Measurements from ENCODE around the gene DLL1. TPM values are rescaled to one million over a fixed set of nuclear protein-coding genes. Genes with fewer than 3 reads are reported as not detected.
"Not testable (repeated sequence)": the region's sequence is repeated elsewhere in the genome, so short reads cannot be mapped to it uniquely, and the experiment has no call there.

DLL1 gene
- polyA plus RNA-seq, 4 donors = 9.2 to 13.7 (median 10.2) TPM

DNA sequence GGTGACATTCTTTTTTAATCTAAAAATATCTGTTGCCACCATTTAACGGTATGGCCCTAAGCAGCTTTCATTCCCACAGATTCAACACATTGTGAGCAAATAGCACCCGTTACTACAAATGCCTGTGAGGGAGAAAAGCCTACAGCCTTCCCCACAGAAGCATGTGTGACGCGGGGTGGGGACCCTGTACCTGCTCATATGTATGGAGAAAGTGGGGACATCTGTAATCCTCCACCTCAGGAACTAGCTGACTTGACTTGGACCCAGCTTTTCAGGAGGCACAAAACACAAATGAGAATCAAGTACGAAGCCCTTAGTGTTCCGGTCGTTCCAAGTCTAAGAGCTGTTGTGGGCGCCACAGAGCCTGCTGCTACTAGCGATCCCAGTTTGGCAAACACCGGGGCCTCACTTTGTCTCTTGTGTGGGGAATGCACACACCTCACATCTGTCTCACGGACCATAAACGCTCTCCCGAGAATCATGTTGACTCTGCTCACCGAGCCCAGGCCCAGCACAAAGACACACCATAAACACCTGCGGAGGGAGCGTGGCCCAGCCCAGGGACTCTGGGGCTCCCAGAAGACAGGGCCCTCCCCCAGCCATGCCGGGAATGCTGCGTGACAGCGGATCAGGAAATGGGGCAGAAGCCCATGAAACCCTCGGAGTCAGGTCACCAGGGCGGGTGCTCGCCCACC lies 21.6 kb downstream of the DLL1 start:
- no peak for DNase-seq (ENCODE audit: low read depth in 4 of 4, low spot score in 3 of 4)

DNA sequence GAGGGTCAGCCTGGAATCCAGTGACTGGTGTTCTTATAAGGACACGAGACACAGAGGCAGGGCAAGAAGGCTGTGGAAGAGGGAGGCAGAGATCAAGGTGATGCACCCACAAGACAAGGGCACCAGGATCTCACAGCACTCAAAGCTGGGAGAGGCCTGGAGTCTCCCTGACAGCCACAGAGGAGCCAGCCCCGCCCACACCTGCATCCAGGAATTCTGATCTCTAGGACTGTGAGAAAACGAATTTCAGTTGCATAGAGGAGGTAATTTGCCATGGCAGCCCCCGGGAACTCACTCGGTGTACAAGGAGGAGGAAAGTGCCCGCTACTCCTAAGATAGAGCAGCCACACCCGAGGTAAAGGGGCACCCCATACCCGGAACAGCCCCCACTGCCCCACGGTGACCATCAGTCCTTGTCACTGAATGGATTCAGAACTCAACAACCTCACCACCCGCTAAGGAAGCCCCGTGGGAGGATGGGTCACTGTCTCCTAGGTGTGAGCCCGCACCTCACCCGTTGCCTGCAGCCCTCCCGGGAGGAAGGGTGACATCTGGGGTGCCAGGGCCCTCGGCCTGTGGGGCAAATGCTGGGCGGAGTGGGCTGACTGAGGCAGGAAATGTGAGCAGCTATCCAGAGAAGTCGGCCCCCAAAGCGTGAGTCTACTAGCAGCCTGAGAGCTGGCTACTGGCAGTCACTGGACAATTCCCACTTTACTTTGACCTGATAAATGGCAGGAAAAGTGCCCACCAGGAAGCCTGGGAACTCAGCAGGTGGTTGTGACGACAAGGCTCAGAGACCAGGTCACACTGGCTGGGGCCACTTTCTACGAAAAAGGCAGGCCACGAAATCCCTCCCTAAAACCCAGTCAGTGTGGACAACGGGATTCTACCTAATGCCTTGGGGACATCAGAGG lies 22.4 kb downstream of the DLL1 start:
- no peak for DNase-seq (ENCODE audit: low read depth in 4 of 4, low spot score in 3 of 4)

- DNase-seq (ENCODE audit: low read depth in 4 of 4, low spot score in 3 of 4) = no peak
Measured at GRCh38 chr6:170267688-170268087, 23.2 kb downstream of the DLL1 start.

DNA sequence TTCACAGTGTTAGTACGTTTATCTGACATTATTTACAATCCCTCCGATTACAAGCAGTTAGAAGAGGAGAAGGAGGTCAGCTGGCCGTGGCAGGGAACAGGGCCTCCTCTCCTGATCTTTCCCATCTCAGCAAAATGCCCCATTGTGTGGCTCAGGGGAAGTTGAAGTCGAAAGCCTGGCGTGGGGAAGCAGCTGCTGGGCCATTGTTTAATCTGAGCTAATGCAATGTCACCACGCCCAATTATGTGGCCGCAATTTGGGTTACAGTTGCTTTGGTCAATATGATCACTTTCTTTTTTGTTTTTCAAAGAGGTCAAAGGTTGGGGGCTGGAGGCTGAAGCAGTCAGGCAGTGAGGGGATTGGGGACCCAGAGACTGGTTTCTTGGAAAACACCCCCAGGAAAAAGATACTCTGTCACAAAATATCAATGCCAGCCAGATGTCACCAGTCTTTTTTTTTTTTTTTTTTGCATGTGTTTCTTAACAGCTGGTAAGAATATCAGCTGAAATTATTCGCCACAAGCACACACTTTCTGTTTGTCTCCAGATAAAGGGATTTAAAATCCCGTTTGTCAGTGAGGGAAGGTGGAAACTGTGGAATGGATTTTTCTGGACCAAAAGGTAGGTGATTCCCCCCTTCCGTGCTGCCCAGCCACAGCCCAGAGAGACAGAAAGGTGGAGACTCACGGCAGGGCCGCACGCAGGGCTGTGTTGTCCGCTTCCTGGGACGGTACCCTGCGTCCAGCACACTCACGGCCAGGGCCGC lies 24.6 kb downstream of the DLL1 start:
- no peak for DNase-seq (ENCODE audit: low read depth in 4 of 4, low spot score in 3 of 4)

GRCh38 chr6:170265655-170266054 lies 25.2 kb downstream of the DLL1 start:
- DNase-seq (ENCODE audit: low read depth in 4 of 4, low spot score in 3 of 4) = no peak

DNA sequence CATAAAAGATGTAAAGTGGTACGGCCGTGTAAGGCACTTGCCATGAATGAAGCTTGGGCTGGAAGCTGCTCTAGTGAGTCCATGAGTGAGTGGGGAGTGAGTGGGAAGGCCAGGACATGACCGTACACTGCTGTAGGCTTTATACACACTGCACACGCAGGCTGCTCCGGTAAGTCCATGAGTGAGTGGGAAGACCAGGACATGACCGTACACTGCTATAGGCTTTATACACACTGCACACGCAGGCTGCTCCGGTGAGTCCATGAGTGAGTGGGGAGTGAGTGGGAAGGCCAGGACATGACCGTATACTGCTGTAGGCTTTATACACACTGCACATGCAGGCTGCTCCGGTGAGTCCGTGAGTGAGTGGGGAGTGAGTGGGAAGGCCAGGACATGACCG lies 26.2 kb downstream of the DLL1 start:
- not testable (repeated sequence) for DNase-seq (ENCODE audit: low read depth in 4 of 4, low spot score in 3 of 4)

GRCh38 chr6:170264086-170264485 lies 26.8 kb downstream of the DLL1 start:
- DNase-seq (ENCODE audit: low read depth in 4 of 4, low spot score in 3 of 4) = no peak

DNA sequence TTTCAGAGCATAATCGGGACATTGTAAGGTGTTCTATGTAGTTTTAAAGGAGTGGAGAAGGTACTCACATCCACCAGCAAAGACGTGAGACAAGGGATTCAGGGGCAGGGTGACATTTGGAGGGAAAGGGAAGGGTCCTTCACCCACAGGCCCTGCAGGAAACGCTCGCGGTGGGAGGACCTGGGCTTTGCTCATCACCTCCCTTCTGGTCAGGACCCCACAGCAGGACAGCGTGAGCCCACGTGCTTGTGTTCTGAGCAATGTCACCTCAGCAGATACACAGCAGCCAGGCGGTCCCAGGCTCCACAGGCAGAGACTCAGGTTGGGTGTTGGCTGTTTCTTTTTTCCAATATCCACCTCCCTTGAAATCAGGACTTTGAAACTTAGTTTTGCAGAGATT lies 27.5 kb downstream of the DLL1 start:
- DNase-seq (ENCODE audit: low read depth in 4 of 4, low spot score in 3 of 4) = no peak

DNA sequence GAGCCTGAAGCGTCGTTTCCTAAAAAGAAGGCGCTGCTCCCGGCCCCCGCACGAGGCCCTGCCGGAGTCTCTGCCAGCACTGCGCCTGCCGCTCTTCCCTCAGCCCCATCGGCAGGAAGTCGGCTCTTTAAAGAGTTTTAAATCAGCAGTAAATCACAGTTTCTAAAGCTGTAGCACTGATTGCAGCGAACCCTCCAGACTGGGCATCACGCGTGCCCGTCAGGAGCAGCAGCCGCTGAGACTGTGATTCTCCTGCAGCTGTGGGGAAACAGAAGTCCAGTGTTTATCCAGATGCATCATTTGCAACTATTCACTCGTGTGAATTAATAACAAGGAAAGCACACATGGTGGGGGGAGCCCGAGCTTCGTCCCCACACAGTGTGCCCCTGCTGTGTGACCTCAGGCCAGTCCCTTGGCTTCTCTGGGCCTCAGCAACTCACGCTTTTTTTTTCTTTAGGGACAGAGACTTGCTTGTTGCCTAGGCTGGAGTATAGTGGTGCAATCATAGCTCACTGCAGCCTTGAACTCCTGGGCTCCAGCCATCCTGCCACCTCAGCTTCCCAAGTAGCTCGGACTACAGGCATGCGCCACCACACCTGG lies 28.3 kb downstream of the DLL1 start:
- DNase-seq (ENCODE audit: low read depth in 4 of 4, low spot score in 3 of 4) = no peak

DNA sequence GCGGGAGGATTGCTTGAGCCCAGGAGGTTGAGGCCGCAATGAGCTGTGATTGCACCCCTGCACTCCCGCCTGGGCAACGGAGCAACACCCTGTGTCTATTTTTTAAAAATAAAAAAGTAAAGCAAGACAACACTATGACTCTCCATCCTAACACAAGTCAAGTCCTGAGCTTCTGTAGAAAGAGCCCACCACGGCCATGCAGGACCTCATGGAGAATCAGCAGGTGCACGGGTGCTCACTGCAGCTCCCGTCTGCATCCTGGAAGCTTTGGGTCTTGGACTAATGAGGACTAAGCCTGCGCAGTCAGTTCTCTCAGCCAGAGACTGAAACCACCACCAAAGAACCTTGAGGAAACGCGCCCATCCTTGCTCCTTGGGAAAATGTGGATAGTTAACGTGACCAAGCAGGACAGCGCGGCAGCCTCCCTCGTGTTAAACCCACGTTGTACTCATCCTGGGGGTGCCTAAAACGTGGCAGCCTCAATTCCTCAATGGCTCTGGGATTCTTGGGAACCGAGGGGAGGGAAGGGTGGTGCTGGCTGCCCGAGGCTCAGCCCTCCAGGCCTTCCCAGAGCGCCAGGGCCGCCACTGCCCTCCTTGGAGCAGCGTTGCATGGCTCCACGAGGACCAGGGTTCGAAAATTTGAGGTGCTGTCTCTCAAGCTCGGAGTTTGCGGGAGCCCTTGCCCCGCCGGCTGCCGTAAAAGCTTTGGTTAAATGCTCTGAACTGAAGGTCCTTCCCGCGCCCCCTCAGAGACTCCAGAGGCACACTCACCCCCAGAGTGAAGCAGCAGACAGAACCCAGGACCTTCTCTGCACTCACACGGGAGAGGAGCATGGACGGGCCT lies 29.0 kb downstream of the DLL1 start:
- no peak for DNase-seq (ENCODE audit: low read depth in 4 of 4, low spot score in 3 of 4)

DNA sequence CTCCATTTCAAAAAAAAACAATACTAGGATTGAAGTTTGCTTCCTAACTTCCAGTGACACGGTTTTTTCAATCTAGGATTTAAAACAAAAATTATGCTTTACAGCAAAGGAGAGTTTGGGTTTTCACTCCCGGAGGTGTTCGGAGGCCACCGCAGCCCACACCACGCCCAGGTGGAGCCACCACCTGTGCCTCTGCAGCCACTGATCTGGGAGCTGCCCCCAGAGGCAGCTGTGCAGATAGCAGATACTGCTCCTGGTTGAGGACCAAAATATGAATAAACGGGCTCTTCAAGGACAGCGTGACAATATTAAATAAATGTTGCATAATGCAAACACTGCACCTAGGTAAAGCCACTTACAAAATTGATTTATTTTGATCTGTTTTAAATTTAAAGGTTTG lies 30.2 kb downstream of the DLL1 start:
- no peak for DNase-seq (ENCODE audit: low read depth in 4 of 4, low spot score in 3 of 4)

- no peak for DNase-seq (ENCODE audit: low read depth in 4 of 4, low spot score in 3 of 4)
Measured at GRCh38 chr6:170259278-170259677, 31.6 kb downstream of the DLL1 start.

DNA sequence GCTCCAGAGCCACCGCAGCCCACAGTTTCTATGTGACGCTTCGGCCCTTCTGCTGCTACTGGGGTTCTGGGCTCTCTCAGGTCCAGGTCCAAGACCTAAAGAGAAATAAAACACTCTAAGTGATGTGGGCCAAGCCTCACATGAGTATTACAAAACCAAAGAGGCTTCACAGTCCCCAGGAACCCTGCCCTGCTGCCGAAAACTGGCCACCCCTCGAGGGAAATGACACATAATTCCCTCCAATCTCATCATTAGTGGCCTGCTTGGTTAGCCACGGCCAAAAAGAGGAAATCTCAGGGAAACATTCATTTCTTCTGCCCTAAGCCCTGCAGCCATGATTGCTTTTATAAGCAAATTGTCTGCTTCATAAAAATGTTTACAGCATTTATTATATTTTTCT lies 32.5 kb downstream of the DLL1 start:
- DNase-seq (ENCODE audit: low read depth in 4 of 4, low spot score in 3 of 4) = no peak

GRCh38 chr6:170257376-170257775 lies 33.5 kb downstream of the DLL1 start:
- DNase-seq (ENCODE audit: low read depth in 4 of 4, low spot score in 3 of 4) = no peak

DNA sequence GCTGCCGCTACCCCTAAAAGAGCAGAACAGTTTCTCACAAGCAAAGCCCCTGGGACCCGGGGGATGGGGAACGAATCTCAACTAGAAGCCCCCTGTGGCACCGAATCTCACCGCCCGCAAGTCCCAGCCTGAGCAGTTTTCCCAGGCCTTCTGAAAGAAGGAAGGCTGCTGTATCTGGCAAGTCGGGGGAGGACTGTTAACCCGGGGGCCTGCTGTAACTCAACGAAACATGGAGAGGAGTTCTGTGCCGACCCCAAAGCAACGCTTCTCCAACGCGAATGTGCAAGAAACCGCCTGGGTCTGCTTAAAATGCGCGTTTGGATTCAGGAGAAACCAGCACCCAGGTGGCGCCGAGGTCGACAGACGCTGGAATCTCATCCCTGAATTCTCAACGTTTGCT lies 34.2 kb downstream of the DLL1 start:
- no peak for DNase-seq (ENCODE audit: low read depth in 4 of 4, low spot score in 3 of 4)

DNA sequence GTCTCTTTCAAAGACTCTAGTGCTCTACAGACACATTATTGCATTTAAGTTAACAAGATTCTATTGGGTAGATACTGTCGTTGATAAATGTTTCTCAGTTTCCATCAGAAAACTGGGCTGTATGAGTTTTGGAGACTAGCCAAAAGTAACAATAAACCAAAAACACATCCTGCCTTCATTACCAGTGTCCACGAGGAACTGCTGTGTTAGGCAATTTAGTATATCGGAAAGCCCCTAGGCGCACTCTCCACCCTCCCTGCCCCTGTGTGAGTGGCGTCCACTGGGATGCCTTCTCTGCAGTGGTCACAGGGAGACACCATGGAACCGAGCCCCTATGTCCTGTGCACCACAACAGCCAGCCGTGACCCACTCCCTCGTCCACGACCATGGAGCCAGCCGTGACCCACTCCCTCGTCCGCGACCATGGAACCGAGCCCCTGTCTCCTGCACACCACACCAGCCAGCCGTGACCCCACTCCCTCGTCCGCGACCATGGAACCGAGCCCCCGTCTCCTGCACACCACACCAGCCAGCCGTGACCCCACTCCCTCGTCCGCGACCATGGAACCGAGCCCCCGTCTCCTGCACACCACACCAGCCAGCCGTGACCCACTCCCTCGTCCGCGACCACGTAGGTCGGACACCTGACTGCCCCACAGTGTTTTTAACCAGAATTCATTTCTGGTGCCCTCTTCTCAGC lies 35.3 kb downstream of the DLL1 start:
- no peak for DNase-seq (ENCODE audit: low read depth in 4 of 4, low spot score in 3 of 4)

DNA sequence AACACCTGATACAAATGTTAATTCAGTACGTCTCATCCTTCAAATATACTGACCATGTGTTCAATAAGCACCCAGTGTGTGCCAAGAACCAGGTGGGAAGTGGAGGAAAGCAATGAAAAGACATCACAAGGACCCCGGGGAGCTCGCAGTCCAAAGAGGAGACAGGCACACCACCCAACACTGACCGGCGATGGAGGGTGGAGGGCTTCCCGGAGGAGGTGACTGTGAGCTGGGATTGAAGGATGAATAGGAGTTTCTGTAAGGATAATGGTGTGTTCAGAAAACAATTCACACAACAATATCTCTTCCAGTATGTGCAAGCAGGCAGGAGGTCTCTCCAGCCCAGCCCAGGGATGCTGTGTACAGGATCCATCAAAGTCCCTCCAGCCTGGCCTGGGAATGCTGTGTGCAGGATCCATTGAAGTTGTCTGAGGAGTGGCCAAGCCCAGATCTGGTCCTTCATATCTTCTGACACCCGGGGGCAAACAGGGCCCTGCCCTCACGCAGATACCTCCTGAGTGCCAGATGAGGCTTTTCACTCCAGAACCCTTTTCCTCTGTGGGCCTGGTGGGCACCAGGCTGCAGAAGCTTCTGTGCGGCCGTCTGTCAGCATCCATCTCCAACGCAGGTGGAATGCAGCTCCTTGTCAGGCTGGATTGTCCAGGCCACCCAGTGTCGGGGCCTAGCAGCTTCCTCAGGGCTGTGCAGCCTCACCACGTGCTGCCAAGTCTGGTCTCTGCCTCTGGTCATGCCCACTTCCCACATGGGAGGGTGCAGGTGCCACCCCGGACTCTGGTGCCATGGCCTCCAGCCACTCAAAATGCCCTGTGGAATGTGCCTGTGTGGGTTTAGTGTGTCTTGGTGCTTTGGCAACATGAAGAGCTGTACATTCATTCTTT lies 36.3 kb downstream of the DLL1 start:
- DNase-seq (ENCODE audit: low read depth in 4 of 4, low spot score in 3 of 4) = no peak

DNA sequence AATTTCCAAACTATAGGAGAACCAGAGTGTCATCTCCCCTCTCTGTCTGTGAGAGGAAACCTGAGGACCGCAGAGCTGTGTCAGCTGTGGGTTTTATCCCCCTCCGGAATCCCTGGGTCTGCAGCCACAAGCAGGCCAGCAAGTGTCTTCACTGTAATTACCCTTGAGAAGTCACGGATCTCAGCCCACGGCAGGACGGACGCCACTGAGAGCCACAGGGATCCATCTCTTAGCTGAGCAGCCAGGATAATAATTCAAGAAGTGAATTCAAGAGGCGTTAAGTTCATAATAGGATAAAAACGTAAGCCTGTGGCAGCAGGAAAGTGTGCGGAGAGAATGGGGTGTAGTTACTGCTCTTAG lies 37.0 kb downstream of the DLL1 start:
- no peak for DNase-seq (ENCODE audit: low read depth in 4 of 4, low spot score in 3 of 4)
